ENCODE results near the gene KAT8.

The KAT8 gene

DNA sequence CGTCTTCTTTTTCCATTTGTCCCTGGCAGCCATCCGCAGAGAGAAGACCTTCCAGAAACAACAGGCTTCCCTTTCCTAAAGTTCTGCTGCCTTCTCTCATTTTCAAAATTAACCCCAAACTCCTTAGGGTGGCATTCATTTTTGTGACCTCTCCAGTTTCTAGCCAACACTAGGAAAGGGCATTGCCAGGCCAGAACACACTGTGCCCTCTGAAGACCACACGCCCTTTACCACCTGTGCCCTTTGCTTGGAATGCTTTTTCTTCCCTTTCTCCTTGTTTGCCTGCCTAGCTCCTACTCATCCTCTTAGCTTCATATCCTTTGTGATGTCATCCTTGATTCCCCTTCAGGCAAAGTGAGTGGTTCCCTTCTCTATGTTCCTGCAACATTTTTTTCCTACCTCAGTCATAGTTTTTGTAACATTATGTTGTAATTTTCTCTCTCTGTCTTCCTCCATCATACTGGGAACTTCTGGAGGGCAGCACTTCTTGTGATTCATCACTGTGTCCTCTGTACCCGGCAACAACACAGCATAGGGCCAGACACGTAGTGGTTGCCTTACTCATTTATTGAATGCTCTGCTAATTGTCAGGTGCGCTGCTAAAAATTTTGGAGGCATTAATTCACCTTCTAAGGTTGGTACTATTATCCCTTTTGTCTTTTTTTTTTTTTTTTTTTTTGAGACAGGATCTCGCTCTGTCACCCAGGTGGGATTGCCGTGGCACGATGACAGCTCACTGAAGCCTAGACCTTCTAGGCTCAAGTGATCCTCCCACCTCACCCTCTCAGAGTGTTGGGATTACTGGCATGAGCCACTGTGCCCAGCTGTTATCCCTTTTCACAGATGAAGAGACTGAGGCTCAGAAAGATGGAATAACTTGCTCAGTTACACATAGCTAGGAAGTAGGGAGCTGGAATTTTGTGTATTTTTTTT, 1.0 kb downstream of the KAT8 start:
- H3K4ac ChIP-seq (ENCODE audit: low read depth, low read length), result peak overlapping the region; percentile 65
- H3K9me3 ChIP-seq (ENCODE audit: insufficient read depth, low read depth, low read length), result no peaks in the 10 kb centered on the region
- no peak overlapping the region for H3K18ac ChIP-seq (ENCODE audit: low read length)
- peak overlapping the region; percentile 75 for H2BK120ac ChIP-seq (ENCODE audit: insufficient read depth, low read length, poor library complexity)
- H3K79me1 ChIP-seq (ENCODE audit: low read length), result peaks cover 7% of the 10 kb centered on the region
- H3K79me2 ChIP-seq (ENCODE audit: control insufficient read depth, insufficient read depth, low read length, poor library complexity), result peaks cover 2% of the 10 kb centered on the region
- H4K8ac ChIP-seq (ENCODE audit: low read depth, low read length), result peak overlapping the region; percentile 92
- no peak overlapping the region for H2AK5ac ChIP-seq (ENCODE audit: low read length)
- peaks cover 16 to 21% of the 10 kb centered on the region in 2 experiments for H3K36me3 ChIP-seq (ENCODE audit: control insufficient read depth in 1 of 2, insufficient read depth in 2 of 2, low read length in 2 of 2)
- H3K4me1 ChIP-seq (ENCODE audit: control insufficient read depth in 1 of 2, insufficient read depth in 2 of 2, low read length in 2 of 2), result peaks cover 6 to 7% of the 10 kb centered on the region in 2 experiments
- WGBS (ENCODE audit: extremely low coverage, insufficient coverage, insufficient read length), result no CpG with 5 or more reads among the region's 9 CpGs
- H3K27ac ChIP-seq (ENCODE audit: low read depth, low read length), result peak overlapping the region; percentile 45
- H3K4me3 ChIP-seq (ENCODE audit: low read depth, low read length), result peak overlapping the region; percentile 69
- DNase-seq, result peak; percentile 87 to 97
- peak overlapping the region; percentile 56 for H2AFZ ChIP-seq (ENCODE audit: insufficient read depth, low read length, poor library complexity)
- peak overlapping the region; percentile 78 for H3K4me2 ChIP-seq (ENCODE audit: low read length)
- H3K27me3 ChIP-seq (ENCODE audit: insufficient read depth, low read length), result no peaks in the 10 kb centered on the region
- H2BK5ac ChIP-seq (ENCODE audit: low read depth, low read length, poor library complexity), result peak overlapping the region; percentile 71
- peak overlapping the region; percentile 58 for H4K91ac ChIP-seq (ENCODE audit: low read depth, low read length)
- H3K23ac ChIP-seq (ENCODE audit: low read length), result peak overlapping the region; percentile 8
- peak overlapping the region; percentile 50 for H3K14ac ChIP-seq (ENCODE audit: low read length)
- H3K9ac ChIP-seq (ENCODE audit: low read length), result peak overlapping the region; percentile 73
- peak overlapping the region; percentile 23 for H2BK12ac ChIP-seq (ENCODE audit: low read length)
- peak overlapping the region; percentile 83 for H4K12ac ChIP-seq (ENCODE audit: low read depth, low read length)

DNA sequence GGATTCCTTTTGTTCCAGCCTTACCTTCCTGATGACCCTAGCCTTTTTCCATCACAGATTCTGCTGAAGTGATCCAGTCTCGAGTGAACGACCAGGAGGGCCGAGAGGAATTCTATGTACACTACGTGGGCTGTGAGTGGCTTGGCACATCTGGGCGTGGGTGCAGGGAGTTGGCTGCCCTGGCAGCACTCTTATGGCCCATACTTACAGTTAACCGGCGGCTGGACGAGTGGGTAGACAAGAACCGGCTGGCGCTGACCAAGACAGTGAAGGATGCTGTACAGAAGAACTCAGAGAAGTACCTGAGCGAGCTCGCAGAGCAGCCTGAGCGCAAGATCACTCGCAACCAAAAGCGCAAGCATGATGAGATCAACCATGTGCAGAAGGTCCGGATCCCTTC, 2.7 kb downstream of the KAT8 start:
- no peak overlapping the region for H3K18ac ChIP-seq (ENCODE audit: low read length)
- no peak overlapping the region for H2AK5ac ChIP-seq (ENCODE audit: low read length)
- H3K4me3 ChIP-seq (ENCODE audit: low read depth, low read length), result no peak overlapping the region
- H3K79me2 ChIP-seq (ENCODE audit: control insufficient read depth, insufficient read depth, low read length, poor library complexity), result peaks cover 2% of the 10 kb centered on the region
- peaks cover 16 to 21% of the 10 kb centered on the region in 2 experiments for H3K36me3 ChIP-seq (ENCODE audit: control insufficient read depth in 1 of 2, insufficient read depth in 2 of 2, low read length in 2 of 2)
- no peak overlapping the region for H4K12ac ChIP-seq (ENCODE audit: low read depth, low read length)
- H3K4me2 ChIP-seq (ENCODE audit: low read length), result no peak overlapping the region
- no peak overlapping the region for H2BK5ac ChIP-seq (ENCODE audit: low read depth, low read length, poor library complexity)
- H4K8ac ChIP-seq (ENCODE audit: low read depth, low read length), result no peak overlapping the region
- H3K27me3 ChIP-seq (ENCODE audit: insufficient read depth, low read length), result no peaks in the 10 kb centered on the region
- H3K79me1 ChIP-seq (ENCODE audit: low read length), result peaks cover 7% of the 10 kb centered on the region
- no peak overlapping the region for H4K91ac ChIP-seq (ENCODE audit: low read depth, low read length)
- H2BK120ac ChIP-seq (ENCODE audit: insufficient read depth, low read length, poor library complexity), result no peak overlapping the region
- H3K23ac ChIP-seq (ENCODE audit: low read length), result no peak overlapping the region
- no peak overlapping the region for H2AFZ ChIP-seq (ENCODE audit: insufficient read depth, low read length, poor library complexity)
- DNase-seq, result no peak
- no peak overlapping the region for H2BK12ac ChIP-seq (ENCODE audit: low read length)
- no peak overlapping the region for H3K27ac ChIP-seq (ENCODE audit: low read depth, low read length)
- H3K4me1 ChIP-seq (ENCODE audit: control insufficient read depth in 1 of 2, insufficient read depth in 2 of 2, low read length in 2 of 2), result peaks cover 6 to 7% of the 10 kb centered on the region in 2 experiments
- H3K9me3 ChIP-seq (ENCODE audit: insufficient read depth, low read depth, low read length), result no peaks in the 10 kb centered on the region
- no peak overlapping the region for H3K14ac ChIP-seq (ENCODE audit: low read length)
- H3K9ac ChIP-seq (ENCODE audit: low read length), result no peak overlapping the region
- no CpG with 5 or more reads among the region's 16 CpGs for WGBS (ENCODE audit: extremely low coverage, insufficient coverage, insufficient read length)
- no peak overlapping the region for H3K4ac ChIP-seq (ENCODE audit: low read depth, low read length)

DNA sequence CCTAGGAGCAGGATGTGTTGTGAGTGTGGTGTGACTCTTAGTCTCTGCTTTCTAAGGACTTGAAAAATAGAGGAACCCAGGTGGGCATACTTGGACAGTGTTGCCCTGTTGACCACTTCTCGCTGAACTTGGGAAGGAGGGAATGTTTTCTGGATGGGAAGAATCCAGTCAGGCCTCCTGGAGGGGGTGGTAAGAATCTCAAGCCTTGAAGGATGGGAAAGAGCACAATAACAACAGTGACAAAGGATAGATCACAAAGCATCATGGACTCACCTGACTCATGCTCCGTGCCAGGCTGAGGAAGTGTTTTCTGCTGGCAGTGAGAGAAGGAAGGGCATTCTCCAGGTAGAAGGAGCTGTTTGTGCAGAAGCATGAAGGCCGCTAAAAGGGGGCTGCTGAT, 8.4 kb downstream of the KAT8 start:
- Histone ChIP-seq H3K23ac (ENCODE audit: low read length) (no peak overlapping the region), H3K36me3 (ENCODE audit: control insufficient read depth in 1 of 2, insufficient read depth in 2 of 2, low read length in 2 of 2) (peaks cover 19 to 21% of the 10 kb centered on the region in 2 experiments), H4K12ac (ENCODE audit: low read depth, low read length) (no peak overlapping the region), H3K27me3 (ENCODE audit: insufficient read depth, low read length) (no peaks in the 10 kb centered on the region), H3K18ac (ENCODE audit: low read length) (no peak overlapping the region), H3K4ac (ENCODE audit: low read depth, low read length) (no peak overlapping the region), H2BK5ac (ENCODE audit: low read depth, low read length, poor library complexity) (no peak overlapping the region), H3K9ac (ENCODE audit: low read length) (no peak overlapping the region), H3K14ac (ENCODE audit: low read length) (no peak overlapping the region), H3K4me3 (ENCODE audit: low read depth, low read length) (no peak overlapping the region), H3K9me3 (ENCODE audit: insufficient read depth, low read depth, low read length) (no peaks in the 10 kb centered on the region), H2BK12ac (ENCODE audit: low read length) (no peak overlapping the region), H4K91ac (ENCODE audit: low read depth, low read length) (no peak overlapping the region), H2AFZ (ENCODE audit: insufficient read depth, low read length, poor library complexity) (no peak overlapping the region), H2BK120ac (ENCODE audit: insufficient read depth, low read length, poor library complexity) (no peak overlapping the region), H4K8ac (ENCODE audit: low read depth, low read length) (no peak overlapping the region), H2AK5ac (ENCODE audit: low read length) (no peak overlapping the region), H3K4me2 (ENCODE audit: low read length) (no peak overlapping the region), H3K79me2 (ENCODE audit: control insufficient read depth, insufficient read depth, low read length, poor library complexity) (no peaks in the 10 kb centered on the region), H3K4me1 (ENCODE audit: control insufficient read depth in 1 of 2, insufficient read depth in 2 of 2, low read length in 2 of 2) (peaks cover 7 to 10% of the 10 kb centered on the region in 2 experiments), H3K27ac (ENCODE audit: low read depth, low read length) (no peak overlapping the region), H3K79me1 (ENCODE audit: low read length) (peaks cover 6% of the 10 kb centered on the region)
- no peak for DNase-seq
- no CpG with 5 or more reads among the region's 3 CpGs for WGBS (ENCODE audit: extremely low coverage, insufficient coverage, insufficient read length)

DNA sequence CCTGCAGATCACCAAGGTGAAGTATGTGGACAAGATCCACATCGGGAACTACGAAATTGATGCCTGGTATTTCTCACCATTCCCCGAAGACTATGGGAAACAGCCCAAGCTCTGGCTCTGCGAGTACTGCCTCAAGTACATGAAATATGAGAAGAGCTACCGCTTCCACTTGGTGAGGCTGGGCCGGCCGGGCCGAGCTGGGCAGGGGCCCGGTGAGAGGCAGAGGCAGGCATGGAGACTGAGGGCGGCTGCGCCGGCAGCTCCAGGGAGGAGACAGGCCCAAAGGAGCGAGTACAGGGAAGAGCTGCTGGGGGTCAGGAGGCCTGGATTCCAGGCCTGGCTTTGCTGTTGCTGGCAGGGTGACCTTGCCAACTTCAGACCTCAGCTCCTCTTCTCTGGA, 9.7 kb downstream of the KAT8 start:
- Histone ChIP-seq H3K36me3 (ENCODE audit: control insufficient read depth in 1 of 2, insufficient read depth in 2 of 2, low read length in 2 of 2) (peaks cover 20 to 25% of the 10 kb centered on the region in 2 experiments), H3K14ac (ENCODE audit: low read length) (no peak overlapping the region), H3K9me3 (ENCODE audit: insufficient read depth, low read depth, low read length) (no peaks in the 10 kb centered on the region), H2BK12ac (ENCODE audit: low read length) (no peak overlapping the region), H3K27ac (ENCODE audit: low read depth, low read length) (no peak overlapping the region), H2AK5ac (ENCODE audit: low read length) (no peak overlapping the region), H2AFZ (ENCODE audit: insufficient read depth, low read length, poor library complexity) (no peak overlapping the region), H3K79me1 (ENCODE audit: low read length) (peaks cover 11% of the 10 kb centered on the region), H3K9ac (ENCODE audit: low read length) (no peak overlapping the region), H4K91ac (ENCODE audit: low read depth, low read length) (no peak overlapping the region), H3K4me3 (ENCODE audit: low read depth, low read length) (no peak overlapping the region), H4K12ac (ENCODE audit: low read depth, low read length) (no peak overlapping the region), H4K8ac (ENCODE audit: low read depth, low read length) (no peak overlapping the region), H3K4me2 (ENCODE audit: low read length) (no peak overlapping the region), H3K18ac (ENCODE audit: low read length) (no peak overlapping the region), H3K4me1 (ENCODE audit: control insufficient read depth in 1 of 2, insufficient read depth in 2 of 2, low read length in 2 of 2) (peaks cover 18 to 20% of the 10 kb centered on the region in 2 experiments), H3K79me2 (ENCODE audit: control insufficient read depth, insufficient read depth, low read length, poor library complexity) (no peaks in the 10 kb centered on the region), H3K4ac (ENCODE audit: low read depth, low read length) (no peak overlapping the region), H3K23ac (ENCODE audit: low read length) (no peak overlapping the region), H3K27me3 (ENCODE audit: insufficient read depth, low read length) (no peaks in the 10 kb centered on the region), H2BK5ac (ENCODE audit: low read depth, low read length, poor library complexity) (no peak overlapping the region), H2BK120ac (ENCODE audit: insufficient read depth, low read length, poor library complexity) (no peak overlapping the region)
- WGBS (ENCODE audit: extremely low coverage, insufficient coverage, insufficient read length), result no CpG with 5 or more reads among the region's 13 CpGs
- DNase-seq, result no peak
